Pulmonary artery endothelial cell (primary cell): Measurements from ENCODE around the gene MUC13. TPM values are rescaled to one million over a fixed set of nuclear protein-coding genes. Genes with fewer than 3 reads are reported as not detected.
"Not testable (repeated sequence)": the region's sequence is repeated elsewhere in the genome, so short reads cannot be mapped to it uniquely, and the experiment has no call there.

ENCODE experiments used
- DNase-seq: peaks from one replicate; pipeline ENCODE4 v3.0.0-alpha.2; 2011; ENCODE audit warnings: low read depth, low spot score
- total RNA-seq: library from RNA; depleted of rRNA; stranded (reverse); fragments of >200 nt; gene quantifications from 2 replicates; pipeline ENCODE4 v1.2.3, GENCODE V29; 2014

Gene MUC13, protein sequence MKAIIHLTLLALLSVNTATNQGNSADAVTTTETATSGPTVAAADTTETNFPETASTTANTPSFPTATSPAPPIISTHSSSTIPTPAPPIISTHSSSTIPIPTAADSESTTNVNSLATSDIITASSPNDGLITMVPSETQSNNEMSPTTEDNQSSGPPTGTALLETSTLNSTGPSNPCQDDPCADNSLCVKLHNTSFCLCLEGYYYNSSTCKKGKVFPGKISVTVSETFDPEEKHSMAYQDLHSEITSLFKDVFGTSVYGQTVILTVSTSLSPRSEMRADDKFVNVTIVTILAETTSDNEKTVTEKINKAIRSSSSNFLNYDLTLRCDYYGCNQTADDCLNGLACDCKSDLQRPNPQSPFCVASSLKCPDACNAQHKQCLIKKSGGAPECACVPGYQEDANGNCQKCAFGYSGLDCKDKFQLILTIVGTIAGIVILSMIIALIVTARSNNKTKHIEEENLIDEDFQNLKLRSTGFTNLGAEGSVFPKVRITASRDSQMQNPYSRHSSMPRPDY
- not detected in 2 replicates for total RNA-seq

DNA sequence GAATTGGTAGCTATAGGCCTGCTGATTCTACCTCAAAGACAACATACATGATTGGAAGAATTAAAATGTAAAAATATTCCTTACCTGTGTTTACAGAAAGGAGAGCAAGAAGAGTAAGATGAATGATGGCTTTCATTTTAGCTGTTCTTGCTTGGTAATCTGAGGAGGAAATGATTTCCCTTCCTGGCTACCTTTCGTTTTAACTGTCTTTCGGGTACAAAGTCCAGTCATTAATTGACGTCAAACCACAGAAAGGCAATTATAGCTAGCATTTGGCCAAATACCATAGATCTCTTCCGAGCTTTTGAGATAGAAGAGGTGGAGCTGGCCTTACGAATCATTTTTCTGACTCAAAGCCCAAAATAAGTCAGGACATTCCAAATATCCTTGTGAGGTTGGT, at the start of gene MUC13:
TSS of gene MUC13 (minus strand) at position 175 of the 400 bp plus-strand sequence. CDS start at position 136, 39 bp downstream.
- DNase-seq: no peak

DNA sequence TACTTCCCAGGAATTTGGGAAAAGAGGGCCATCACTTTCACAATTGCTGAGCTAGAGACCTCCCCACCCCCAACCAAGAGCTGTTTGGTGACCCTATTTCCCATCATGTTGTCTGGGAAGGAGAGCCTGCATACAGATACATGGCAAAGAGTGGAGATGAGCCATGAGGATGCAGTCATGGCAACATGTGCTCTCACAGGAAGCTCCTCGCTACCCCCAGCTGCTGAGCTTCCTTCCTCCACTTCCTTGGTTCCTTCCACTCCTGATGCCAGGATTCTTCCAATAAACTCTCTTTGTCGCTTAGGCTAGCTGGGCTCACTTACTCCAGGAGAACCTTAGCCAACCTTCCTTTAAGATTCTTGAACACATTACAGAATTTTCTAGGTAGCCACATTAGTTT, 48.3 kb upstream of the MUC13 start:
- no peak for DNase-seq

DNA sequence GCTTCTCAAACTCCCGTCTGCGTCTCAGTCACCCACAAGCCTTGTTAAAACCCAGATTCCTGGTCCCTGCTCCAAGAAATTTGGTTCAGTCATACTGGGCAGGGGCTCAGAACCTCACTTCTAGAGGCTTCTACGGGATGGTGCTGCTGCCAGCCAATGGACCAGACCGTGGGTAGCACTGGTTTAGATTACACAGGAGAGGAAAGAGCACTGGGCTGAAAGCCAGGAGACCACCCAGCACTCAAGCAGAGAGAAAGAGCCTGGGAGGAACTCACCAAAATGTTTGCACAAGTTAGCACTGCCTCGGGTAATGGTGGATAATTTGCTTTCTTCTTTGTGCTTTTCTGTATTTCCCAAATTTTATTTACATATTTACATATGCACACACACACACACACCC, 46.9 kb upstream of the MUC13 start:
- no peak for DNase-seq

DNA sequence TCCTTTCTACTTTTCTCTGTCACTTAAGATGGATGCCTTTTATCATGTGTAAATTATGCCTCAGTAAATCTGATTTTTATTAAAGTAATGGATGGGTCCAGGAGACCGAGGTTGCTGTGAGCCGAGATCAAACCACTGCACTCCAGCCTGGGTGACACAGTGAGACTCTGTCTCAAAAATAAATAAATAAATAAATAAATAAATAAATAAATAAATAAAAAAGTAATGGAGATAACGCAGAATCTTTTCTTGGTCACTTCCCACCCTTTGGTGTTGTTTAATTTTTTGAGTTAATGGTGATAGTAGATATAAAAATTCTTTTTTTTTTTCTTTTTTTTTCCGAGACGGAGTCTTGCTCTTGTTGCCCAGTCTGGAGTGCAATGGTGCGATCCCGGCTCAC, 44.1 kb upstream of the MUC13 start:
- DNase-seq: no peak

DNA sequence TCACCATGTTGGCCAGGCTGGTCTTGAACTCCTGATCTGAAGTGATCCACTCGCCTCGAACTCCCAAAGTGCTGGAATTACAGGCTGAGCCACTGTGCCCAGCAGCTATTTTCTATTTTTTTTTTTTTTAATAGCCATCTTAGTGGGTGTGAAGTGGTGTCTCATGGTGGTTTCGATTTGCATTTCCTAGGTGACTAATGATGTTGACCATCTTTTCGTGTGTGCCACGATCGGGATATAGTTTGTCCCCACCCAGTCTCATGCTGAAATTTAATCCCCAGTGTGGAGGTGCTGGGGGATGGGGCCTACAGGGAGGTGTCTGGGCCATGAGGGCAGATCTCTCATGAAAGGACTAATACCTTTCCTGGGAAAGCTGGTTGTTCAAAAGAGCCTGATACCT, 41.8 kb upstream of the MUC13 start:
- no peak for DNase-seq

DNA sequence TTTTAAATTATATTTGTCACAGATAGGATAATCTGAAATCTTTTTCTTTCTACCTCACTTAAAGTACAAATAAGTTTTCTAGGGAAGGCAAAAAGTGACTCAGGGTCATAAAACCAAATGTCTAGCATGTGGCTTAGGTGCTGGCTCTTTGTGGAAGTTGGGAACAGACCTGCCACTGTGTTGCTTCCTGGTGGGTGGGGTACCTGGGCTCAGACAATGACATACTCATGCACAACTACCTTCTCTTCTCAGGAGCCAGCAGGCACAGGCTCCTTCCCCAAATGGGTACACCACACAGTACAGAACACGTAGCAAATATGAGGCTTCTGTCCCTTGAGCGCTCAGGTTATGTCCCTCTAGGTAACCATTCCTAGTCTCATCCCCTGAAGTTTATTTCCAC, 40.1 kb upstream of the MUC13 start:
- DNase-seq: no peak

DNA sequence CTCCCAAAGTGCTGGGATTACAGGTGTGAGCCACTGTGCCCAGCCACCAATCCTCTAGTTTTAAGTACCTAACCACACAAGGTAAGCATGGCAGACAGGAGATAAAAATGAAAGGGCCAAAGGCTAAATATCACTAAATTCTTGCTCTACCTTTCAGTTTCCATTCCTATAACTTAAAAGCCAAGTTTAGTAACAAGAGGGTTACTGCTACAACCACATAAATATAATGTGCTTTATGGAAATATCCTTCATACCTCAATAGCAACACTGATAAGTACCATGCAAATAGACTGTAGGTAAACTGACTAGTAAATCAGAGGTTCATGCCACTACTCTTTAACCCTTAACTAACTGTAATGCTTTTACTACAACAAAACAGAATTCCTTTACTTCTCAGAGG, 38.7 kb upstream of the MUC13 start:
- DNase-seq: no peak

DNA sequence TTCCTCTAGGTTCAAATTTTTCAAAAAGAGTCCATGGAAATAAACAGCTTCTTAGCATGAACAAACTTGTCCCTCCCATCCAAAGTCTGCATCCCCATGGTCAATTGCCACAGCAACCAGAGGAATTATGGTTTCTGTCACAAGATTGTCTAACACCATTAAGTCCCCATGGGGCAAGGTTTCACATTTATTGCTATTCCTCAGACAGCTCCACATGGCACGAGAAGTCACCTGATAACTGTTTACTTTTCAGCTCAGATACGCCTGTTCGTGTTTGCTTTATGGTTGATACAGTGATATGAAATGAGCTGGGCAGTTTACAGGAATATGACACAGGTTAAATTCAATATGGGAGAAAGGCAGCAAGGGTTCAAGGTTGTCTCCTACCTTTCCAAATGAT, 37.9 kb upstream of the MUC13 start:
- DNase-seq: no peak

DNA sequence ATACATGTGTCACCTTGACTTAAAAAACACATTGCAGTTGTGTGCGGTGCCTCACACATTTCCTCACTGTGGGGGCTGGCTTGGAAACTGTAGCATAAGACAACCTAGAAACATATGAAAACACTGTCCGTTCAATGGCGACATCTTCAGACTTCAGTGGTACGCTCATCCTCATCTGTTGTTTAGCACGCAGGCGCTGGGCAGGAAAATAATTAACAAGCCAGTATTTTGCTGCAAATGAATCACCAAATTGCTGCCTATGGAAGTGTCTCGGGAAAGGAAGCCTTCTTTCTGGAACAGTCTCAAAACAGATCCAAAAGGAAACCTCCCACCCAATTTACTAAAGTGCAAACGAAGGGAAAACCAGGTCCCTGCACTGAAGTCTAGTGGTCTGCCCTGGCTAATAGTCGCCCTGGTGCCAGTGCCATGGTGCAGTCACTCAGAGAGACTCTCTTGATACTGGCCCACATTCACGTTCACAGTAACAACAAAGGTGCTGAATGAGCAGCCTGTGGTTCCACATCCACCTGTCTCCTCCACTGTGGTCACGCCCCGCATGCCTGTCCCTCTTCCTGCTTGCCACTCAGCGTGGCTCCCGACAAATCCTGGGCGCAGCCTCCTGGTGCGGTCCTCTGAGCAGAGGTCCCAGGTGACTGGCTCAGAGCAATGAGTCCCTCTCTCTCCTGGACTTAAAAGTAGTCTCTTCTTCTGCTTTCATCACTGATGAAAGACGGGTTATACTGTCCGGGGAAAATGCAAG, 35.6 kb upstream of the MUC13 start:
- DNase-seq: no peak

DNA sequence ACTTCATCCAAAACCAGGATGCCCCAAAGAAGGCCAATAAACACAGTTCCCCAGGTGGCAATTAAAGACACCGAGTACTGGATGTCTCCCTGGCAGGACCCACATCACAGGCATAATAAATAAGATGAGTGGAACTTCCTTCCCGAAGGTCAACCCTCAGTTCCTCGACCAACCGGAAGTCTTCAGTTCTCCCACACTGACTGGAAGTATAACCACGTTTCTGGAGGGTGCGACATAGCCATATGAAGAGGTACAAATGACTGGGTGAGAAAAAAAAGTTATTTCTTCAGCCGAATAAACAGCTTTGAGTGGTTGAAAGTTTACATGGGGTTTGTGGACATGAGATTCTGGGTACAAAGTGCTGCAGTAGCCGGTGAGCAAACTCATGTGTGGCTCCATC, 34.6 kb upstream of the MUC13 start:
- no peak for DNase-seq

DNA sequence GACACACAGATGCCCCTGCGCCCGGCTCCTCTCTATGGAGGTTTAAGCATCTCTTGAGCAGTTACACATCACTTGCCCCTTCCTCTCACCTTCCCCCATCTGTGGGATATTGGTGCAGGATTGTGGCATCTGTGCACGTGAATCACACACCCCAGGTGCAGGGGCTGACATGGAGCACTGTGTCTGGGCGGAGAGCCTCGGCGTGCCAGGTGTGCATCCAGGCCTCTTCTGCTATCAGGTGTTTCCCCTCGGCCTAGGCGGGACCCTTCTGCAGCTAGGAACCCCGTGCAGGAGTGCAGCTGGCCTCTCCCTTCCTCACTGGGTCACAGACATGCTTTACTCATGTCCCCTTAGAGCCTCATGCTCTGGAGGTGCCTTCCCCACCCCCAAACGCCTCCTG, 33.4 kb upstream of the MUC13 start:
- no peak for DNase-seq

DNA sequence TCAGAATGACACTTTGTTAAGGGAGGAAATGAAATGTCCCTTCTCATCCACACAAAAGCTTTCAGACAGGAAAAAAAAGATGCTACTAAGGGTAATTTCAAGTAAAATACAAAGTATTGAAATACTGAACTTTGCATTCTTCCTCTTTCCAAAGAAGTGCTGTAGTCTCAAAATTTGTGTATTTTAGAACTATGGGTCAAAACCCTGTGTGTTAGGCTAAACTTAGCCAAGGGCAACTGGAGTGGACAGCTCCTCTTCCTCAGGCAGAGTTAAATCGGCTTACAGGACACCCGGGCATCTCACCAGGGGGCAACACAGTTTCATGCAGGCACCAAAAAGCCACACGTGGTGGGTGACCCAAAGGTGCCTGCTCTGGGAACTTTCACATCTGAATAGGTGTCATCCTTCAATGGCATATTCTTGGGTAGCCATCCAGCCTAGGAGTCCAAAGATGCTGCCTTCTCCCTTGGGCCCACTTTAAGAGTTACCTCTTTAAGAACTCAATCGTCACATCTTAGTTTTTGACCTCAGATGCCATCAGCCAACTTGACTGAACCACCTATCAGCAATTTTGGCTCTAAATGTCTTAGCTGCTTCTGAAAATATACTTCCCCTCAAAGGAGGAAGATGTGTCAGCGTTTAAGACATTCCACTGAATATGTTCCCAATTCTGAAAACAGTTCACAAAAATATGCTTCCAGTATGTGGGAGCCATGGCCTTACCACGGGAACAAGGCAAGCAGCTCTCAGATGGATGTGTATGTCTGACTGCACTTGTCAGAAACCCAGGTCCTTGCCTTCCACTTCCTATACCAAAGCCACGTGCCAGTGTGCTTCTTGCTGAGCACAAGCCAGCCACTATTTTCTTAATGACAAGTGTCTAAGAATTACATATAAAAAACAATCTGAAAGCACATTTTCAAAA, 32.2 kb upstream of the MUC13 start:
- DNase-seq: no peak

DNA sequence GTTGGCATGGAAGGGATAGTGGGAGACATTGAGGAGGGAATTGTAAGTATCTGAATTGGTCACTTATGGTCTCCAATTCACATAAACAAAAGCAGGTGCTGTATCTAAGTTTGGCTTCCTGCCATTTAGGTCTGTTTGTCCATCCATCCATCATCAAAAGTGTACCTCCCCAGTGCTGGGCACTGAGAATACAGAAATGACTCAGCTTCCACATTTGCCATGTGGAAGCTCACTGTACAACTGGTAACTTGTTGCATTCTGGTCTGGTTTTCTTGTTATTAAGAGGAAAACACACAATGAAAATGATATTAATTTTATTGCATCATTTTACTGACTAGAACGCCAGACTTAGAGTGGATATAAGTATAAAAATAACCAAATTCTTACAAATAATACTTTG, 30.9 kb upstream of the MUC13 start:
- DNase-seq: no peak

DNA sequence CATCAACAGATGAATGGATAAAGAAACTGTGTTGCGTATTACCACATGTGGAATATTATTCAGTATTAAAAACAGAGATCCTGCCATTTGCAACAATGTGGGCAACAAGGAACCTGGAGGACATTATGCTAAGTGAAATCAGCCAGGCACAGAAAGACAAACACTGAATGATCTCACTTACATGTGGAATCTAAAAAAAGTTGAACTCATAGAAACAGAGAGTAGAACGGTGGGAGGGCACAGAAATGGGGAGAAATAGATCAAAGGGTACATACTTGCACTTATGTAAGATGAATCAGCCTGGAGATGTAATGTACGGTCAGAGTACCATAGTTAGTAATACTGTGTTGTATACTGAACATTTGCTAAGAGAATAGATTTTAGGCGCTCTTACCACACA, 29.8 kb upstream of the MUC13 start:
- DNase-seq: no peak

DNA sequence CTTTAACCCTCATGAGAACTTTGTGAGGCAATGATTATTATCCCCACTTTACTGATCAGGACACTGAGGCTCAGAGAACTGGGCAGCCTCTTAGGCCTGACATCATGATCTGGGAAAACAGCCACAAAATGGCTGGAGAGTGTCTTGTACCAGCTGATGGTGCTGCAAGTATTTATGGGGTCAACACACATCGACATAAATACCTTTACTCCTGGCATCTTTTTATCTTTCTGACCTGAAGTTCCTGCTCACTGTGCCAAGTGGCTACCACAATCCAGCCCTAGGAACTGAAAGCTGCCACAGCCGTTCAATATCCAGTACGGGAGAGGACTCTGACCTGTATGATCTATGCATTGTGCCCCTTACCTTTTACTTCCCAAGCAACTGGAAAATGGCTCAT, 29.2 kb upstream of the MUC13 start:
- DNase-seq: no peak

DNA sequence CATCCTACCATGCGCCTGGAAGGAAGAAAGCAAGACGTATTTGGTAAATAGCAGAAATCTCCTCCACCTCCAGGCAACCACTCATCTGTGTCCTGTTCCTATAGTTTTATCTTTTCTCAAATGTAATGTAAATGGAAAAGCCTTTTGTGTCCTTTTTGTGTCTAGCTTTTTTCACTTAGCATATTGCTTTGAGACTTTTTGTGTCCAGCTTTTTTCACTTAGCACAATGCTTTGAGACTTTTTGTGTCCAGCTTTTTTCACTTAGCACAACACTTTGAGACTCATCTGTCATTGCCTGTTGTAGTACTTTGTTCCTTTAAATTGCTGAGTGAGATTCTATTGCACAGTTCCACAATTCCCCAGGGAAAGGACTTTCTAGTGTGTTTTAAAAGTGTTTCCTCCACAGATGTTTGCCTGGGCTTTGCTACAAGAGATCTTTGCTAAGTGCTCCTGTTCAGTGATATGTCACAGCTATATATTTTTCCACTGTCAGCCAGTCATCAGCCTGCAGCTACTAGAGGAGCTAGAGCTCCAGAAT, 27.9 kb upstream of the MUC13 start:
- no peak for DNase-seq

DNA sequence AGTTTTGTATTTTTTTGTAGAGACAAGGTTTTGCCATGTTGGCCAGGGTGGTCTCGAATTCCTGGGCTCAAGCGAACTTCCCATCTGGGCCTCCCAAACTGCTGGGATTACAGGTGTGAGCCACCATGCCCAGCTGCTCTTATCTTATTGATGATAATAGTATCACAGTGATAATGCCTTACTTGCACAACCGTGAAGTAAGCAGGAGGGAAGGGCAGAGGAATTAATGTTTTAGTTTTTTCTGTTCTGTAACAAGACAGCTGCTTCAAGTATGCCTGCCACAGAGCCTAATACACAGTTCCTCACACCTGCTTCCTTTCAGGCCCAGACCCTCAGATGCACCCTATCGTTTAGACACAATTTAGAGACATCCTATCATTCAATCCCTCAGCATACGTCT, 26.1 kb upstream of the MUC13 start:
- no peak for DNase-seq

DNA sequence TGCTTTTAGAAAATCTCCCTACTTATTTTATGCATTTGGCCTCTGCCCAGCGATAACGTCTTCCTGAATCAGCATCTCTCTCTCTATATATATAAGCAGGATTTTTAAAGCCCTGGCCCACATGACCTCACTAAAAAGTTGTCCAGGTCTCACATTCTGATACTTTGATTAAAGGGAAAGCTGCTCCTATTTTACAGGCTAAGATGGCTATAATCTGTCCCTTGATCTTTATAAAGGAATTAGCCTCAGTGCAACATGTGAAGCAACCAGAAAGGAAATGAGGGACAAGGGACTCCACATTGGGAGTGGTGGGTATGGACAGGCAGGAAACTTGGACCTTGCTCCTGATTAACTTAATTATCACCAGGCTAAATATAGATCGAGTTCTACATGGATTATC, 25.6 kb upstream of the MUC13 start:
- DNase-seq: no peak

DNA sequence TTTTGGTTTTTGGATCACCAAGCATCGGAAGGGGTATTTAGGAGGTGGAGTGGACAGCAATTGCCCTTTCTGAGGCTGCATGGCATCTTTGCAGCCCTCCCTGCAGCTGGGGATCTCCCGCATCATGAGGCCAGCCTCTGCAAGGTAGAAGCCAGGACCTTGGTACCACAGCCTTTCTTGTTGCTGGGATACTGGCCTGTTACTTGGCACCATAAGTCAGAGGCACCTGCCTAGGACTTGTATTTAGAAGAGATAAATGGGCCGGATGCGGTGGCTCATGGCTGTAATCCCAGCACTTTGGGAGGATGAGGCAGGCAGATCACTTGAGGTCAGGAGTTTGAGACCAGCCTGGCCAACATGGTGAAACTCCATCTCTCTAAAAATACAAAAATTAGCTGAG, 23.4 kb upstream of the MUC13 start:
- DNase-seq: not testable (repeated sequence)

DNA sequence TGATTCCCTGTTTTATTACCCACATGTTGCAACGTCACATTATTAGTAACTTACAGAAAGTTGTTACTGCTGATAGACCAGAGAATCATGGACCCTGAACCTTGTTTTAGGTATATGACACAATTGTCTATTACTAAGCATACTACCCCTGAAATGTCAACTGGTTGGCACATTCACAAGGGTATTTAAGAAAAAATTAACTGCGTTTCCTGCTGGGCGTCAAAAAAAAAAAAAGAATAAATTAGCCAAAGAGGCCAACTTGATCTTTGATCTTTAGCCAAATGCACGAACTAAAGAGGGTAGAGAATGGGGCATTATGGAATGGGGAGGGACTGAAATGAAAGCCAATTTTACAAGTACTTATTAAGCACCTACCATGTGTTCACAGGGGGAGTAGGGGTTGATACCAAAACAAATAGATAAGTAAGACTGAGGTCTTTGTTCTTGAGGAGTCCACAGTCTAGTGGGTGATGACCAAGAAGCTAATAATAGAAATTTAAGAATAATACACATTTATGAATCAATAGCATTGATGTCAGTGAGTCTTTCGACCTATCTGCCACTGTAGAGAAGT, 17.8 kb upstream of the MUC13 start:
- no peak for DNase-seq
